MM.1S (cell line): ENCODE results near the gene FER.

Source experiments
- CTCF ChIP-seq: fragments of 300-600 bp; sonication (generic); IDR thresholded peaks from 2 replicates; pipeline ENCODE4 v1.5.1; 2016; ENCODE audit warnings: antibody characterized with exemption, low read length, mixed read lengths
- EZH2phosphoT487 ChIP-seq: fragments of 300-600 bp; sonication (generic); IDR thresholded peaks from 2 replicates; pipeline ENCODE4 v1.6.1; 2018; ENCODE audit warnings: antibody characterized with exemption, low read length

GRCh38 chr5:109230369-109230768 is 482.7 kb downstream of the FER start:
- no peak for TF ChIP-seq CTCF
- TF ChIP-seq EZH2phosphoT487: no peak
